Gastrocnemius medialis (tissue), 4 donors: ENCODE measurements around the gene TCAF1. TPM values are rescaled to one million over a fixed set of nuclear protein-coding genes. Genes with fewer than 3 reads are reported as not detected.
A peak's percentile ranks its signal among the peaks of the same experiment; 100 is the strongest.

ENCODE experiments used
- ATAC-seq, 2 donors: fragments of 150-250 bp; one replicate each; pipeline ENCODE4 v1.9.1; 2016
- DNase-seq, 2 donors: peaks; one replicate each; pipeline ENCODE4 v3.0.0-alpha.2; 2019
- H3K27ac ChIP-seq, 4 donors: fragments of 200-600 bp; sonication (generic); 1 replicate in 1 of 4; 2 replicates in 3 of 4; pipeline ENCODE4 v1.5.1; 2016 to 2018; ENCODE audit warnings: mild to moderate bottlenecking in 2 of 4, moderate library complexity in 1 of 4
- H3K27me3 ChIP-seq, 3 donors: fragments of 200-600 bp; sonication (generic) in 2 of 3; 1 replicate in 1 of 3; 2 replicates in 2 of 3; pipeline versions ENCODE4 v1.5.1 to v1.6.0; 2016 to 2019; ENCODE audit warnings: mild to moderate bottlenecking in 1 of 3, moderate library complexity in 1 of 3
- H3K36me3 ChIP-seq, 2 donors: fragments of 200-600 bp; sonication (generic) in 1 of 2; one replicate each; pipeline ENCODE4 v1.5.1; 2017 to 2018
- H3K4me1 ChIP-seq, 2 donors: fragments of 200-600 bp; sonication (generic) in 1 of 2; one replicate each; pipeline ENCODE4 v1.5.1; 2016 to 2017; ENCODE audit warnings: mild to moderate bottlenecking in 2 of 2
- H3K4me3 ChIP-seq, 4 donors: fragments of 200-600 bp; sonication (generic) in 3 of 4; 1 replicate in 1 of 4; 2 replicates in 3 of 4; pipeline ENCODE4 v1.5.1; 2016 to 2019; ENCODE audit warnings: mild to moderate bottlenecking in 2 of 4
- H3K9me3 ChIP-seq, 3 donors: fragments of 200-600 bp; sonication (generic) in 2 of 3; 1 replicate in 1 of 3; 2 replicates in 2 of 3; pipeline ENCODE4 v1.5.1; 2016 to 2019
- CTCF ChIP-seq, 5 experiments: fragments of 450-650 bp in 3 of 5; fragments of 200-600 bp in 2 of 5; sonication (generic) in 2 of 5; IDR thresholded peaks in 4 of 5; conservative IDR thresholded peaks in 1 of 5; 1 replicate in 4 of 5; 2 replicates in 1 of 5; pipeline ENCODE4 v1.5.1; 2016 to 2019; ENCODE audit warnings: antibody characterized with exemption in 5 of 5, mild to moderate bottlenecking in 3 of 5, moderate library complexity in 3 of 5
- POLR2A ChIP-seq, 2 donors: fragments of 450-650 bp; IDR thresholded peaks; one replicate each; pipeline ENCODE4 v1.6.1; 2017; ENCODE audit warnings: antibody characterized with exemption in 2 of 2, mild to moderate bottlenecking in 2 of 2, moderate library complexity in 2 of 2
- in situ Hi-C, 4 donors: fragments of 200-750 bp; cut with MboI; loops; one replicate each; pipeline versions ENCODE4 v1.15.0 to v1.8.0; 2017; ENCODE audit warnings: low sequenced_read_pairs in 4 of 4
- intact Hi-C: fragments of 100-400 bp; cut with DNase I; formaldehyde crosslinking; loops from one replicate; pipeline ENCODE4 v1.15.1; 2023; ENCODE audit warnings: low total_unique reads
- total RNA-seq, 4 donors: library from RNA; depleted of rRNA; stranded (reverse); fragments of >200 nt; gene quantifications; one replicate each; pipeline versions ENCODE4 v1.1.0 to v1.2.3, GENCODE V29; 2016

The TCAF1 gene
- total RNA-seq, 4 donors from 2014 or later, result 31.4 to 43.0 (median 32.9) TPM

GRCh38 chr7:143884969-143885559 is 16.9 kb downstream of the TCAF1 start:
- Histone ChIP-seq H3K27ac (no peak overlapping the region), H3K4me3 (peak overlapping the region; percentile 37 to 52 (median 44)), H3K9me3 (no peaks in the 10 kb centered on the region), H3K36me3 (no peaks in the 10 kb centered on the region), H3K4me1 (peaks cover 10 to 16% of the 10 kb centered on the region in 2 donors), H3K27me3 (peaks cover 0 to 4% (median 0%) of the 10 kb centered on the region in 3 donors)
- no peak for ATAC-seq
- in situ Hi-C loops (loop anchor here in 1 of 4 donors (25.0 kb wide), 1 partner anchor 598 kb away; the partner anchor contains the start of genes CASP2 and TMEM139), intact Hi-C loops (no loop called here)
- TF ChIP-seq CTCF (IDR thresholded peaks at IDR 0.05 in 4 of 5, conservative IDR thresholded peaks at IDR 0.05 in 1 of 5), result no peak
- no peak for DNase-seq

- Histone ChIP-seq H3K4me3 (peak overlapping the region; percentile 37 to 52 (median 44)), H3K27ac (no peak overlapping the region), H3K27me3 (peaks cover 0 to 4% (median 0%) of the 10 kb centered on the region in 3 donors), H3K4me1 (peaks cover 10 to 16% of the 10 kb centered on the region in 2 donors), H3K36me3 (no peaks in the 10 kb centered on the region), H3K9me3 (no peaks in the 10 kb centered on the region)
- intact Hi-C loops (no loop called here), in situ Hi-C loops (loop anchor here in 1 of 4 donors (25.0 kb wide), 1 partner anchor 597 kb away; the partner anchor contains the start of genes CASP2 and TMEM139)
- no peak for DNase-seq
- no peak for TF ChIP-seq POLR2A (IDR thresholded peaks at IDR 0.05)
- TF ChIP-seq CTCF (IDR thresholded peaks at IDR 0.05 in 4 of 5, conservative IDR thresholded peaks at IDR 0.05 in 1 of 5), result no peak
- ATAC-seq, result no peak
Measured at GRCh38 chr7:143884241-143884968, 17.6 kb downstream of the TCAF1 start.

GRCh38 chr7:143882604-143883078 is 19.3 kb downstream of the TCAF1 start:
- Histone ChIP-seq H3K4me3 (peak overlapping the region; percentile 59 to 68 (median 63)), H3K27ac (peak overlapping the region; percentile 64 to 76 (median 74)), H3K36me3 (no peaks in the 10 kb centered on the region), H3K9me3 (no peaks in the 10 kb centered on the region), H3K27me3 (peaks cover 0 to 4% (median 0%) of the 10 kb centered on the region in 3 donors), H3K4me1 (peaks cover 10 to 16% of the 10 kb centered on the region in 2 donors)
- intact Hi-C loops, result loop anchor here (2.0 kb wide), 1 partner anchor 18 kb away; no protein-coding TSS in a partner anchor
- DNase-seq (peak; percentile 24 to 28), ATAC-seq (peak; percentile 55 to 62)
- TF ChIP-seq POLR2A (IDR thresholded peaks at IDR 0.05) (no peak), CTCF (IDR thresholded peaks at IDR 0.05 in 4 of 5, conservative IDR thresholded peaks at IDR 0.05 in 1 of 5) (no peak)
- in situ Hi-C loops, result loop anchor here in 1 of 4 donors (25.0 kb wide), 1 partner anchor 595 kb away; the partner anchor contains the start of genes CASP2 and TMEM139

- peak overlapping the region; percentile 64 to 76 (median 74) for H3K27ac ChIP-seq
- H3K36me3 ChIP-seq, result no peaks in the 10 kb centered on the region
- H3K4me1 ChIP-seq, result peaks cover 10 to 14% of the 10 kb centered on the region in 2 donors
- intact Hi-C loops (loop anchor here (2.0 kb wide), 1 partner anchor 19 kb away; no protein-coding TSS in a partner anchor), in situ Hi-C loops (loop anchor here in 1 of 4 donors (25.0 kb wide), 1 partner anchor 595 kb away; the partner anchor contains the start of genes CASP2 and TMEM139)
- H3K9me3 ChIP-seq, result no peaks in the 10 kb centered on the region
- no peak for TF ChIP-seq CTCF (IDR thresholded peaks at IDR 0.05 in 4 of 5, conservative IDR thresholded peaks at IDR 0.05 in 1 of 5)
- no peak for TF ChIP-seq POLR2A (IDR thresholded peaks at IDR 0.05)
- DNase-seq, result peak; percentile 34 to 45
- peak overlapping the region; percentile 59 to 68 (median 63) for H3K4me3 ChIP-seq
- peak; percentile 64 to 67 for ATAC-seq
- H3K27me3 ChIP-seq, result peaks cover 0 to 4% (median 0%) of the 10 kb centered on the region in 3 donors
Measured at GRCh38 chr7:143882020-143882603, 19.9 kb downstream of the TCAF1 start.
